NCI-H187 treated with DMSO at 0.1 percent for 48 hours (cell line): ENCODE results near the gene ASIC4.

ENCODE experiments used
- DNase-seq: peaks from one replicate; lab custom pipeline; 2025; lab: John Stamatoyannopoulos, UW

ASIC4 gene

GRCh38 chr2:219567791-219568361 lies 53.6 kb downstream of the ASIC4 start:
- no peak for DNase-seq

DNA sequence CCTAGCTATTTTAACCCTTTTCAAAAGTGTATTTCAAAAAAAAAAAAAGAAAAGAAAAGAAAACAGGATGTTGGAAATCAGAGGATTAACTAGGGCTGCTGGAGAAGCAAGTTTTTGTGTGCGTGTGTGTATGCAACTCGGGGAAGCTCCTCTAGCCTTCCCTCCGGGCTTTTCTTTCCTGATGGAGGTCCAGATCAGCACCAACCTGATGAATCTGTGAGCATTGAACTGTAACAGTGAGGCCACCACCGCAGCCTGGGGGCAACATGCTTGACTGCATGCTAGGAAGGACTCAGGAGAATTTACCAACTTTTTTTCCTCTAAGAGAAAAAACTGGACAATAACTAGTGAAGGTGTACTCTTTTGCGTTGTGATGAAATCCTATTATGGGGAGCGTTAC lies 54.8 kb downstream of the ASIC4 start:
- DNase-seq, result no peak

DNA sequence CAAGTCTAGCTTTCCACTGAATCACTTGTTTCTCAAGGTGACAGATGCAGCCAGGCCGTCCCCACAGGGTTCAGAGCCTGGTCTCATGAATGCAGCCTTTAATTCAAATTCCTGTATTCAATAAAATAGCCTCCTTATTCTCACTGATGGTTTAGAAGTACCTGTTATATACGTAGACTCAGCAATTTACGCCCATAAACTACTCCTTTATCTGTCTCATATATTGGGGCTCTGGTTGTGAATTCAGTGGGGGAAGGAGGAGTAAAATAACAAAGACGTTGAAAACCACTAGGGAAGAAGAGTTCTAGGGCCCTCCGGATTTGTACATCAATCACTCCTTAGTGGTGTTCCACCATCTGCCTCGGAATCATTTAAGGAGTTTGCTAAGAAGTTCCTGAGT lies 55.4 kb downstream of the ASIC4 start:
- no peak for DNase-seq

- DNase-seq, result no peak
These were observed 56.1 kb downstream of the ASIC4 start for GRCh38 chr2:219570194-219570923.

DNA sequence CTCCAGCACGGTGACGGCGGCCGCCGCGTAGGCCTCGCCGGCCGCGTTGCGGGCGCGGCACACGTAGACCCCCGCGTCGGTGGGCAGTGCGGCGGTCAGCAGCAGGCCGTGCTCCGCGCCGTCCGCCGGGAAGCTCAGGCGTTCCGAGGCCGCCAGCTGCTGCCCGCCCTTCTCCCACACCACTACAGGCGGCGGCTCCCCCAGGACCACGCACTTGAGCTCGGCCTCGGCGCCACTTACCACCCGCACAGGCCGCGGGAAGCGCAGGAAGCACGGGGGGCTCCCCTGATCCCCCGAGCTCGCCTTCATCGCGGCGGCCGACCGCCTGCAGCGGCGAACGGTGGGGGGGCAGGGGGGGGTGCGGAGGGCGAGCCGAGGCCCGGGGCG lies 56.6 kb downstream of the ASIC4 start:
- DNase-seq, result no peak

- DNase-seq, result no peak
These were observed 57.3 kb downstream of the ASIC4 start, which contains the start of gene OBSL1 for GRCh38 chr2:219571311-219572236. Gene OBSL1, minus strand, starts transcription at chr2:219571539. Its CDS starts 307 bp downstream, at chr2:219571232.

DNA sequence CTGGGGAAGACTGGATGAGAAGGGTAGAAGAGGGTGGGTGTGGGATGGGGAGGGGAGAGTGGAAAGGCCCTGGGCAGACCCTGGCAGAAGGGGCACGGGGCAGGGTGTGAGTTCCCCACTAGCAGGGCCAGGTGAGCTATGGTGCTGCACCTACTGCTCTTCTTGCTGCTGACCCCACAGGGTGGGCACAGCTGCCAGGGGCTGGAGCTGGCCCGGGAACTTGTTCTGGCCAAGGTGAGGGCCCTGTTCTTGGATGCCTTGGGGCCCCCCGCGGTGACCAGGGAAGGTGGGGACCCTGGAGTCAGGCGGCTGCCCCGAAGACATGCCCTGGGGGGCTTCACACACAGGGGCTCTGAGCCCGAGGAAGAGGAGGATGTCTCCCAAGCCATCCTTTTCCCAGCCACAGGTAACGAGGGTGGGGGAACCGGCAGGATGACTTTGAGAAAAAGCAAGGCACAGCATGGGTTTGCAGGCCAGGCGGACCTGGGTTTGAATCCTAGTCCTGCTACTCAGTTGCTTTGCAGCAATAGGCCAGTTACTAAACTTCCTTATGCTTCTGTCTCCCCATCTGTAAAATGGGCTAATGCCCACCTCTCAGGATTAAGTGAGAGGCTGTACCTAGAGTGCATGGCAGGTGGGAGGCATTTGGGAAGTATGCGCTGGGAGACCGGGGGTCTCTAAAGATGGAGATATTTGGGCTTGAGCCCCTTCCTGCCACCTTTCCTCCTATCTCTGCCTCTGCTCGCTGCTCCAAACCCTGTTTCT lies 58.1 kb downstream of the ASIC4 start, which contains the start of gene INHA:
TSS of gene INHA (plus strand) at position 74 of the 765 bp plus-strand sequence. CDS start at position 139, 65 bp downstream.
- DNase-seq, result no peak

- peak; percentile 56 for DNase-seq
These were observed 58.9 kb downstream of the ASIC4 start for GRCh38 chr2:219573166-219573565.

- DNase-seq, result no peak
These were observed 60.4 kb downstream of the ASIC4 start for GRCh38 chr2:219574484-219575311.

DNA sequence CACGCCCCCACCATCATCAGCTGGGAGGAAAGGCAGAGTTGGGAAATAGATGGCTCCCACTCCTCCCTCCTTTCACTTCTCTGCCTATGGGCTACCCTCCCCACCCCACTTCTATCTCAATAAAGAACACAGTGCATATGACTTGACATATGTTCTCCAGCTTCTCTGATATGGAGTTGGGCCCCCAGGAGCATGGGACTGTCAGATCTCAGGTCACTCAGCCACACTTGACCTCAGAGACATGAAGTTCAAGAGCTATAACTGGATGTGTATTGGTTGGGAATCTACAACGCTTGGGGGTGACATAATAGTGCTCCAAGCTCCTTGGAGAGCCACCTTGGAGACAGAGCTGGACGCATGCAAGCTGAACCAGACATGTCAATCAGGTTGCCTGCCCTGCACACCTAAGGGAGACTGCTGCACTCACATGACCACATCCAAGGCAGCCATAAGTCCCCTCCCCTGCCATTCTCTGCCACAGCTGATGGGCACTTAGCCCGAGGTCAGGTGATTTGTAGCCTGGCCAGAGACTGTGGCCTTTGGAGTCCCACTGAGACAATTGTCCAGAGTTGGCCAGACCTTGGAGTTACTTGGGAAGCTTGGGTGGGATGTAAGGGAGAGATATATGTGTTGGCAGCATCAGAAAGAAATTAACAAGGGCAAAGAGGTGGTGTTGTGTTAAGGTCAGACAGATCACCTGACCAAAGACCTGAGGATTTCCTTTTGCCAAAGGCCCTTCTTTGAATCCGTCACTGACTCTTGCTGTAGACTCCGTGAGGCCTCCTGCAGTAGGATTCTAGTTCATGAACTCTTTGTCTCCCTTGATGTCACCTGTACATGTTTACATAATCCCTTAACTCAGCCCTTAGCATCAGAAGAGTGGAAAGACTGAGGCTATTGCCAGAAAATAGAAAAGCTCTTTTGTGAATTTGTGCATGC lies 61.6 kb downstream of the ASIC4 start:
- DNase-seq, result no peak

DNA sequence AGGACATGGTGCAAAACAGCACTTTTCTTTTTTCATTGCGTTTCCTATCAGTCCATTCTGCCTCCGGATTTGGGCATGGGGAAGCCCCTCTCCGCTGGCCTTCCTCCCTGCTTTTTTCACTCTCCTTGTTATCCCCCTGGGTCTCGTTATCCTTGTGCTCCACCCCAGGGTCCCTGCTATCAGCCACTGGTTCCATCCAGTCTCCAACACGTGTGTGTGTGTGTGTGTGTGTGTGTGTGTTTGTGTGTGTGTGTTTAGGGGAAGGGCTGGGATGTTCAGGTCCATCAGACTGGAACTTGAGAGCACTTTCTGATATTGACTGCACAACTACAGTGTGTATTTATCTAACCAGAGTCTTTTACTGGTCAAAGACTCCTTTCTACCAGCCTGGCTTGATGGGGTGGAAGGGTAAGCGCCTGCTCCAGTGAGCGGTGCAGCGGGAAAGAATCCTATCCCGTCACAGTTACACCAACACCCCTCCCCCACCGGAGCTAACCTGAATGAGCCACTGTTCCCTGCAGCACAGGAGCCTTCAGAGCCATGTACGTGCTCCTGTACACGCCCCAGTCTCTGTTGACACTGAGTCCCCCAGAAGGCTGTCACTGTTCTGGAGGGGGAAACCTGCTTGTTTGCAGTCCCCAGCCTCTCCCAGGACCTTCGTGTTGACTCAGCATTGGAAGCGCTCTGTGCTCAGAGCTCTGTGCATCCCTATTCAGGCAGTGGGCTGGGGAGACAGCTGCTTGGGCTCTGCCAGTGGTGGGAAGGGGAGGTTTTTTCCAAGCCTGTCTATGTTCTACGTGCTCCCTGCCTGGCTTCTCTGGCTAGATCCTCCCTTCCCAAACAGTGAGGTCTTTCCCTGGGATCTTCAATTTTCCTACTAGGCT lies 62.5 kb downstream of the ASIC4 start:
- peak; percentile 30 for DNase-seq

DNA sequence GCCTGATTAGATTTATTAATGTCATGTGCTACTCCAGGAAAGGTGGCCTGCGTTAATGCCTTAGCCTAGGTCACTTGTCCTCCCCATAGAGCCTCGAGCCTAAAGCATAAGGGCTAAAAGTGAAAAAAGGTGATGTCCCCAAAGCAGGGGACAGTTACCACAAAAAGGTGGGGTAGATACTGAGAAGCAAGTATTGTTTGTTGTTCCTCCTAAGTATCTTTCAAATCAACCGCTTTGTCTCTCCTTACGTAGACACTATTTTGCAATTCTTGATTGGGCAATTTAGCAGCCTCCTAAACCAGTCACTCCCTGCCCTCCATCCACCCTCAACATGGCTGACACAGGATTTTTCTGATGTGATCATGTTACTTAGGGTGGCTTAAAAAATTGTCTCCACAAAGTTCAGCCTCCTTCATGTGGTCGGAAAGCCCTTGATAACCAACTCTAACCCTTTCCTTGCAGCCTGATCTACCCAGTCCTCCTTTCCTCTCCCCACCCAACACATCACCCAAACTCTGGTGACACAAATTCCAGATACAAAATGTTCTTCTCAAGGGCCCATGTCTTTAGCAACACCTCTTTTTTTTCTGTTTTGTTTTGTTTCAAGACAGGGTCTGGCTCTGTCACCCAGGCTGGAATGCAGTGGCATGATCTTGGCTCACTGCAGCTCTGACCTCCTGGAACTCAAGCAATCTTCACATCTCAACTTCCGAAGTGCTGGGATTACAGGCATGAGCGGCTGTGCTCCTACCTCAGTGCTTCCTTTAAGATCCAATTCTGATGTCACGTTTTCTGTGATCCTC lies 64.7 kb downstream of the ASIC4 start:
- DNase-seq, result no peak

GRCh38 chr2:219581346-219581745 lies 67.1 kb downstream of the ASIC4 start:
- DNase-seq, result no peak
